Measurements from ENCODE around the gene PRSS36. TPM values are rescaled to one million over a fixed set of nuclear protein-coding genes. Genes with fewer than 3 reads are reported as not detected.

PRSS36 gene
- total and polyA plus RNA-seq, 2 of the 4 experiments (the other 2 are of a cell fraction), result 0.18 to 0.55 TPM

DNA sequence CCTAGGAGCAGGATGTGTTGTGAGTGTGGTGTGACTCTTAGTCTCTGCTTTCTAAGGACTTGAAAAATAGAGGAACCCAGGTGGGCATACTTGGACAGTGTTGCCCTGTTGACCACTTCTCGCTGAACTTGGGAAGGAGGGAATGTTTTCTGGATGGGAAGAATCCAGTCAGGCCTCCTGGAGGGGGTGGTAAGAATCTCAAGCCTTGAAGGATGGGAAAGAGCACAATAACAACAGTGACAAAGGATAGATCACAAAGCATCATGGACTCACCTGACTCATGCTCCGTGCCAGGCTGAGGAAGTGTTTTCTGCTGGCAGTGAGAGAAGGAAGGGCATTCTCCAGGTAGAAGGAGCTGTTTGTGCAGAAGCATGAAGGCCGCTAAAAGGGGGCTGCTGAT, 24.0 kb downstream of the PRSS36 start:
- Histone ChIP-seq H4K8ac (ENCODE audit: low read depth in 2 of 2, low read length in 2 of 2) (no peak overlapping the region), H3K9me1 (ENCODE audit: insufficient read depth, low read length) (no peaks in the 10 kb centered on the region), H3K4ac (ENCODE audit: low read depth, low read length) (no peak overlapping the region), H2BK15ac (ENCODE audit: low read depth, low read length) (no peak overlapping the region), H3K4me3 (ENCODE audit: insufficient read depth, low read depth, low read length) (no peak overlapping the region), H3K18ac (ENCODE audit: low read depth, low read length) (no peak overlapping the region), H4K91ac (ENCODE audit: insufficient read depth, low read depth, low read length) (no peak overlapping the region), H3K56ac (ENCODE audit: extremely low read depth, insufficient read depth, low read length) (no peak overlapping the region), H3K4me2 (ENCODE audit: low read depth, low read length) (no peak overlapping the region), H3K23ac (ENCODE audit: low read depth, low read length) (no peak overlapping the region), H3K9ac (ENCODE audit: low read depth, low read length) (no peak overlapping the region), H3K36me3 (ENCODE audit: control insufficient read depth, insufficient read depth, low read length) (peaks cover 36% of the 10 kb centered on the region), H2BK120ac (ENCODE audit: low read depth, low read length) (no peak overlapping the region), H2BK5ac (ENCODE audit: low read depth, low read length, poor library complexity, severe bottlenecking) (no peak overlapping the region), H4K20me1 (ENCODE audit: insufficient read depth, low read length) (no peaks in the 10 kb centered on the region), H3K4me1 (ENCODE audit: control insufficient read depth, insufficient read depth, low read length) (no peaks in the 10 kb centered on the region), H2AK5ac (ENCODE audit: low read depth, low read length) (no peak overlapping the region), H2AK9ac (replicated peaks; ENCODE audit: low read depth, low read length, poor library complexity) (peak overlapping the region; percentile 65), H2BK20ac (ENCODE audit: low read depth, low read length) (no peak overlapping the region), H4K5ac (ENCODE audit: low read depth, low read length) (no peak overlapping the region), H2AFZ (replicated peaks; ENCODE audit: low read length, poor library complexity) (no peak overlapping the region), H3K9me3 (ENCODE audit: control insufficient read depth, insufficient read depth, low read length) (no peaks in the 10 kb centered on the region), H3K27ac (ENCODE audit: insufficient read depth, low read length) (no peak overlapping the region), H3K14ac (replicated peaks; ENCODE audit: low read depth, low read length) (no peak overlapping the region), H3K79me1 (ENCODE audit: low read depth in 1 of 2, low read length in 2 of 2) (peaks cover 0 to 5% of the 10 kb centered on the region in 2 experiments; a peak in 3 of 4 replicates), H3K27me3 (ENCODE audit: control insufficient read depth, insufficient read depth, low read length) (no peaks in the 10 kb centered on the region)
- TF ChIP-seq FOS (IDR thresholded peaks at IDR 0.05; ENCODE audit: low read depth, low read length) (no peak), SMC3 (IDR thresholded peaks at IDR 0.05; ENCODE audit: low read depth, low read length) (no peak), POLR2A (IDR thresholded peaks at IDR 0.05; ENCODE audit: low read depth, low read length) (no peak)
- TF ChIP-seq, protein P1, sequence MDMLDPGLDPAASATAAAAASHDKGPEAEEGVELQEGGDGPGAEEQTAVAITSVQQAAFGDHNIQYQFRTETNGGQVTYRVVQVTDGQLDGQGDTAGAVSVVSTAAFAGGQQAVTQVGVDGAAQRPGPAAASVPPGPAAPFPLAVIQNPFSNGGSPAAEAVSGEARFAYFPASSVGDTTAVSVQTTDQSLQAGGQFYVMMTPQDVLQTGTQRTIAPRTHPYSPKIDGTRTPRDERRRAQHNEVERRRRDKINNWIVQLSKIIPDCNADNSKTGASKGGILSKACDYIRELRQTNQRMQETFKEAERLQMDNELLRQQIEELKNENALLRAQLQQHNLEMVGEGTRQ (IDR thresholded peaks at IDR 0.05; ENCODE audit: low read depth, low read length), result no peak
- ChIA-PET CTCF (no interaction called here), POLR2A (ENCODE audit: unreplicated experiment) (no interaction called here)
- dilution Hi-C loops (cut with HindIII; ENCODE audit: low sequenced_read_pairs, unreplicated experiment) (no loop called here), intact Hi-C loops (cut with micrococcal nuclease) (no loop called here), in situ Hi-C loops (cut with MboI; ENCODE audit: low sequenced_read_pairs) (no loop called here)
- WGBS, 2 experiments (ENCODE audit: extremely low coverage in 2 of 2, insufficient read length in 1 of 2), result 93% methylated on average over 2 of the region's 3 CpGs; no CpG with 5 or more reads in 1 of the 2 experiments
- DNase-seq, result no peak
- BruUV-seq (replicated peaks), result no TSS peak
- ATAC-seq (ENCODE audit: low read depth), result no peak
